Vagina (tissue), 2 donors: ENCODE data around the gene BLCAP. TPM values are rescaled to one million over a fixed set of nuclear protein-coding genes. Genes with fewer than 3 reads are reported as not detected.

Source experiments
- DNase-seq, 2 donors: peaks; one replicate each; pipeline ENCODE4 v3.0.0-alpha.2; 2017; ENCODE audit errors: extremely low spot score in 2 of 2
- H3K27ac ChIP-seq: fragments of 200-600 bp; sonication (generic); one replicate; pipeline ENCODE4 v1.5.1; 2019
- H3K27me3 ChIP-seq: fragments of 200-600 bp; sonication (generic); one replicate; pipeline ENCODE4 v1.5.1; 2019
- H3K36me3 ChIP-seq, 2 donors: fragments of 200-600 bp; sonication (generic); one replicate each; pipeline ENCODE4 v1.5.1; 2017 to 2019
- H3K4me1 ChIP-seq: fragments of 200-600 bp; sonication (generic); one replicate; pipeline ENCODE4 v1.5.1; 2019
- H3K4me3 ChIP-seq, 2 donors: fragments of 200-600 bp; sonication (generic); 1 replicate in 1 of 2; 2 replicates in 1 of 2; pipeline ENCODE4 v1.5.1; 2016 to 2019
- H3K9me3 ChIP-seq: fragments of 200-600 bp; sonication (generic); one replicate; pipeline ENCODE4 v1.5.1; 2019
- POLR2A ChIP-seq, 2 donors: fragments of 450-650 bp; IDR thresholded peaks; one replicate each; pipeline ENCODE4 v1.6.1; 2017; ENCODE audit warnings: antibody characterized with exemption in 2 of 2, mild to moderate bottlenecking in 2 of 2, moderate library complexity in 2 of 2
- POLR2AphosphoS5 ChIP-seq, 2 donors: sonication (generic); formaldehyde crosslinking; IDR thresholded peaks; one replicate each; pipeline ENCODE4 v1.9.0; 2017; ENCODE audit warnings: antibody characterized with exemption in 2 of 2, mild to moderate bottlenecking in 2 of 2, low read depth in 1 of 2; ENCODE audit not compliant: insufficient read depth in 1 of 2
- intact Hi-C: fragments of 100-400 bp; cut with DNase I; formaldehyde crosslinking; loops from one replicate; pipeline ENCODE4 v1.15.1; 2023
- total RNA-seq: library from RNA; depleted of rRNA; stranded (reverse); fragments of >200 nt; gene quantifications from one replicate; pipeline ENCODE4 v1.2.3, GENCODE V29; 2016
- TF ChIP-seq, protein P1 (sequence below), 3 experiments: fragments of 450-650 bp in 2 of 3; fragments of 200-600 bp in 1 of 3; sonication (generic) in 1 of 3; IDR thresholded peaks; one replicate each; pipeline ENCODE4 v1.5.1; 2017 to 2019; ENCODE audit warnings: antibody characterized with exemption in 3 of 3, mild to moderate bottlenecking in 2 of 3, moderate library complexity in 2 of 3

Gene BLCAP
- total RNA-seq, 1 donor from 2014 or later: 81.3 TPM

DNA sequence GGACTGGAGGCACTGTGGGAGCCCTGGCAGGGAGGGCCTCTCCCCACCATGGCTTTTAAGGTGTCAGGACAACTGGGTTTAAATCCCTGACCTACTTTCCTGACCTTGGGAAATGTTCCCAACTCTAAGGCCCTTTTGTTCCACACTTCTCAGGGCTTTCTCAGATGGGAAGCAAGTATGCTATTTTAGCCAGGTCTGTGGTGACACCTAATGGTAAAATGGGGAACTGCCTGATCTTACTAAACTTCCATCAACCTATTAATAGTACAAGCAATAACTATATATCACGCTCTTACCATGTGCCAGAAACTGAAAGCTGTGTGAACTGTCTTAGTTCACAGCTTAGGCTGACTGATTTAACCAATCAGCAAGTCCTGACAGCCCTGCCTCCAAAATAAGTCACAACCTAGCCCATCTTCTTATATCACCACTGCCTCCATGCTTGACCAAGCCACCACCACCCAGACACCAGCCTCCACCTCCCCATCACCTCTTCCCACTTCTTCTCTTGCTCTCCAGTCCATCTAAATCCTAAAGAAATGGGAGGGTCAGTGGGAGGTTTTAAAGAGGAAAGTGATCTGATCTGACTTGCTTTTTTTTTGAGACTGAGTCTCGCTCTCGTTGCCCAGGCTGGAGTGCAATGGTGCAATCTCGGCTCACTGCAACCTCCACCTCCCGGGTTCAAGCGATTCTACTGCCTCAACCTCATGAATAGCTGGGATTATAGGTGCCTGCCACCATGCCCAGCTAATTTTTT is 6.9 kb upstream of the BLCAP start:
- peak in 1 of 2 donors; percentile 83 for DNase-seq
- Histone ChIP-seq H3K36me3 (no peaks in the 10 kb centered on the region), H3K4me3 (no peak overlapping the region), H3K27me3 (no peaks in the 10 kb centered on the region), H3K27ac (no peak overlapping the region), H3K9me3 (no peaks in the 10 kb centered on the region), H3K4me1 (peaks cover under 1% of the 10 kb centered on the region)
- intact Hi-C loops: loop anchor here (5.0 kb wide), 2 partner anchors 262 to 332 kb away; no protein-coding TSS in a partner anchor
- TF ChIP-seq, protein P1, sequence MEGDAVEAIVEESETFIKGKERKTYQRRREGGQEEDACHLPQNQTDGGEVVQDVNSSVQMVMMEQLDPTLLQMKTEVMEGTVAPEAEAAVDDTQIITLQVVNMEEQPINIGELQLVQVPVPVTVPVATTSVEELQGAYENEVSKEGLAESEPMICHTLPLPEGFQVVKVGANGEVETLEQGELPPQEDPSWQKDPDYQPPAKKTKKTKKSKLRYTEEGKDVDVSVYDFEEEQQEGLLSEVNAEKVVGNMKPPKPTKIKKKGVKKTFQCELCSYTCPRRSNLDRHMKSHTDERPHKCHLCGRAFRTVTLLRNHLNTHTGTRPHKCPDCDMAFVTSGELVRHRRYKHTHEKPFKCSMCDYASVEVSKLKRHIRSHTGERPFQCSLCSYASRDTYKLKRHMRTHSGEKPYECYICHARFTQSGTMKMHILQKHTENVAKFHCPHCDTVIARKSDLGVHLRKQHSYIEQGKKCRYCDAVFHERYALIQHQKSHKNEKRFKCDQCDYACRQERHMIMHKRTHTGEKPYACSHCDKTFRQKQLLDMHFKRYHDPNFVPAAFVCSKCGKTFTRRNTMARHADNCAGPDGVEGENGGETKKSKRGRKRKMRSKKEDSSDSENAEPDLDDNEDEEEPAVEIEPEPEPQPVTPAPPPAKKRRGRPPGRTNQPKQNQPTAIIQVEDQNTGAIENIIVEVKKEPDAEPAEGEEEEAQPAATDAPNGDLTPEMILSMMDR (IDR thresholded peaks at IDR 0.05): peak; percentile 68 to 93 (median 83)
- TF ChIP-seq POLR2AphosphoS5 (IDR thresholded peaks at IDR 0.05; ENCODE audit: insufficient read depth in 1 of 2, low read depth in 1 of 2): peak in 1 of 2 donors; percentile 62
- TF ChIP-seq POLR2A (IDR thresholded peaks at IDR 0.05): no peak

DNA sequence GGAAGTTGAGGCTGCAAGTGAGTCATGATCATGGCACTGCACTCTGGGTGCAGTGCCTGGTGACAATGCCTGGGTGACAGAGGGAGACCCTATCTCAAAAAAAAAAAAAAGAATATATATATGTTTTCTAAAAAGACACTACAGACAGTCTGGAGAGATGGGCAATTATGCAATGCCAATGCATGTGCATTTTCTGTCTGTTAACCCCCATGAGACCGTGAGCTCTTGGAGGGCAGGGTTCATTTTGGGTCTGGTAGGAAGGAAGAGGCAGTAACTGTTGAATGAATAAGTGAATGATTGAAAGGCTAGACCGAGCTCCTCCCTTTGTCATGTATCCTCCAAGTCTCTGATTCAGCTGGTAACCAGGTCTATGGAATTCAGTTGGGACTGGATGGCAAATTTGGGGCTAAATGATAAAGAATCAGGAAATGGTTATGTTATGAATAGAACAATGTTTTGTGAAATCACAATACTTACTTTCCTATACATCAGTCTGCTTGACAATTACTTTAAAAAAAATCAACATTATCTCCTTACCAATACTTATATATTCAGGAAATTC is 5.6 kb upstream of the BLCAP start:
- Histone ChIP-seq H3K9me3 (no peaks in the 10 kb centered on the region), H3K27ac (no peak overlapping the region), H3K4me3 (no peak overlapping the region), H3K4me1 (peaks cover 12% of the 10 kb centered on the region), H3K36me3 (no peaks in the 10 kb centered on the region), H3K27me3 (no peaks in the 10 kb centered on the region)
- TF ChIP-seq, protein P1 (IDR thresholded peaks at IDR 0.05): no peak
- TF ChIP-seq POLR2A (IDR thresholded peaks at IDR 0.05) (no peak), POLR2AphosphoS5 (IDR thresholded peaks at IDR 0.05; ENCODE audit: insufficient read depth in 1 of 2, low read depth in 1 of 2) (no peak)
- DNase-seq: peak in 1 of 2 donors; percentile 25
- intact Hi-C loops: loop anchor here (5.0 kb wide), 1 partner anchor 261 kb away; no protein-coding TSS in a partner anchor

DNA sequence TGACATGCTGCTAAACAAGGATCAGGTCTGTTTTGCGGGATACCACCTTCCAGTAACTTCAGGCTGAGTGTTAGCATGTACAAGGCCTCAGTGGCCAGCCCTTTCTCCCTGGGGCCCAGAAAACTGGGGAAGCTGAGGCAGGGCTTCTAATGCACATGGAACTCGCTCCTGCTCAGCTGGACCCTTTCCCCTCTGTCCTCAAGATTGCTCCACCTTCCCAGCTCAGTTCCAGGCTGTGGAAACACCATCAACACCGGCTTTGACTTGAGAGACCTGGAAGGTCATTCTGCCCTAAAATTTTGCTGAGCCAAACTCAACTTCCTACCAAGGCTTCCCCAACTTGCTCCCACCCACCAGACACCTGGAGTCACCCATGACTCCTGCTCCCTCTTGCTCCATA is 4.2 kb upstream of the BLCAP start:
- Histone ChIP-seq H3K36me3 (no peaks in the 10 kb centered on the region), H3K4me3 (no peak overlapping the region), H3K27me3 (no peaks in the 10 kb centered on the region), H3K27ac (no peak overlapping the region), H3K4me1 (peaks cover 13% of the 10 kb centered on the region), H3K9me3 (no peaks in the 10 kb centered on the region)
- no peak for TF ChIP-seq POLR2A (IDR thresholded peaks at IDR 0.05)
- intact Hi-C loops: loop anchor here (5.0 kb wide), 1 partner anchor 260 kb away; no protein-coding TSS in a partner anchor
- DNase-seq: peak in 1 of 2 donors; percentile 79

DNA sequence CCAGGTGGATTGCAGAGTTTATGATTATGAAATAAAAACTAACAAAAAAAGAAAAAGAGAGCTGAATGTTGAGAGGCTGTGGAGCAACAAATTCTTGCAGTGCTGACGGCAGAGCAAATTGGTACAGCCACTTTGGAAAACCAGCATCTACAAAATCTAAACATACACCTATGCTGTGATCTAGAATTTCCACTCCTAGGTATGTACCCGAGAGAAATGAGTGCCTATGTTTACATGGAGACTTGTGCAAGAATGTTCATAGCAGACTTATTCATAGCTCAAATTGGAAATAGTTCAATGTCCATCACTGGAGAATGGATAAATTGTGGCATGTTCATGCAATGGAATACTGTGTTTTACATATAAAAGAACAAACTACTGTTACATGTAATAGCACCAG is 3.0 kb upstream of the BLCAP start:
- TF ChIP-seq POLR2AphosphoS5 (IDR thresholded peaks at IDR 0.05; ENCODE audit: insufficient read depth in 1 of 2, low read depth in 1 of 2) (no peak), POLR2A (IDR thresholded peaks at IDR 0.05) (no peak)
- TF ChIP-seq, protein P1 (IDR thresholded peaks at IDR 0.05): no peak

DNA sequence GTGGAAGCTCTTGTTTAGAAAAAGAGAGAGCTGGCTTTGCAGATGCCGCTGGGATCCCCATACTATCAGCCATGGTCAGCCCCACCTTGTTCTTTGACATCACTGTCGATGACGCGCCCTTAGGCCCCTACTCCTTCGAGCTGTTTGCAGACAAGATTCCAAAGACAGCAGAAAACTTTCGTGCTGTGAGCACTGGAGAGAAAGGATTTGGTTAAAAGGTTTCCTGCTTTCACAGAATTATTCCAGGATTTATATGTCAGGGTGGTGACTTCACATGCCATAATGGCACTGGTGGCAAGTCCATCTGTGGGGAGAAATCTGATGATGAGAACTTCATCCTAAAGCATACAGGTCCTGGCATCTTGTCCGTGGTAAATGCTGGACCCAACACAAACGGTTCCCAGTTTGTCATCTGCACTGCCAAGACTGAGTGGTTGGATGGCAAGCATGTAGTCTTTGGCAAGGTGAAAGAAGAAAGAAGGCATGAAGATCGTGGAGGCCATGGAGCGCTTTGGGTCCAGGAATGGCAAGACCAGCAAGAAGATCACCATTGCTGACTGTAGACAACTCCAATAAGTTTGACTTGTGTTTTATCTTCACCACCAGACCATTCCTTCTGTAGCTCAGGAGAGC is 2.4 kb upstream of the BLCAP start:
- Histone ChIP-seq H3K9me3 (no peaks in the 10 kb centered on the region), H3K4me3 (no peak overlapping the region), H3K36me3 (no peaks in the 10 kb centered on the region), H3K27ac (no peak overlapping the region), H3K4me1 (peaks cover 30% of the 10 kb centered on the region), H3K27me3 (no peaks in the 10 kb centered on the region)
- DNase-seq: peak in 1 of 2 donors; percentile 69
- TF ChIP-seq POLR2AphosphoS5 (IDR thresholded peaks at IDR 0.05; ENCODE audit: insufficient read depth in 1 of 2, low read depth in 1 of 2) (no peak), POLR2A (IDR thresholded peaks at IDR 0.05) (no peak)
- TF ChIP-seq, protein P1 (IDR thresholded peaks at IDR 0.05): no peak
- intact Hi-C loops: loop anchor here (5.0 kb wide), 1 partner anchor 258 kb away; no protein-coding TSS in a partner anchor

More for the DNA sequence above, 3.0 kb upstream of the BLCAP start:
- peaks cover 24% of the 10 kb centered on the region for H3K4me1 ChIP-seq
- no peaks in the 10 kb centered on the region for H3K9me3 ChIP-seq
- no peak overlapping the region for H3K27ac ChIP-seq
- H3K36me3 ChIP-seq: no peaks in the 10 kb centered on the region
- no peak for DNase-seq
- intact Hi-C loops: loop anchor here (5.0 kb wide), 1 partner anchor 258 kb away; no protein-coding TSS in a partner anchor
- H3K27me3 ChIP-seq: no peaks in the 10 kb centered on the region
- H3K4me3 ChIP-seq: no peak overlapping the region
